Upper lobe of left lung (tissue), 6 donors: ENCODE measurements around the gene GRK1. TPM values are rescaled to one million over a fixed set of nuclear protein-coding genes. Genes with fewer than 3 reads are reported as not detected.

Source experiments
- ATAC-seq, 2 donors: fragments of 200-7000 bp; cut with Tn5 transposase; one replicate each; pipeline ENCODE4 v1.9.1; 2022; ENCODE audit warnings: mild to moderate bottlenecking in 2 of 2, moderate library complexity in 2 of 2; ENCODE audit not compliant: low FRiP score in 2 of 2
- DNase-seq, 2 donors: peaks; one replicate each; pipeline ENCODE4 v3.0.0-alpha.2; 2019 to 2020
- H3K27ac ChIP-seq, 4 donors: fragments of 200-600 bp; sonication (generic); one replicate each; pipeline ENCODE4 v1.5.1; 2016 to 2019
- H3K27me3 ChIP-seq, 4 donors: fragments of 200-600 bp; sonication (generic); one replicate each; pipeline ENCODE4 v1.5.1; 2017 to 2019
- H3K36me3 ChIP-seq, 4 donors: fragments of 200-600 bp; sonication (generic); one replicate each; pipeline ENCODE4 v1.5.1; 2016 to 2019
- H3K4me1 ChIP-seq, 4 donors: fragments of 200-600 bp; sonication (generic); one replicate each; pipeline ENCODE4 v1.5.1; 2018 to 2019
- H3K4me3 ChIP-seq, 4 donors: fragments of 200-600 bp; sonication (generic); one replicate each; pipeline ENCODE4 v1.5.1; 2017 to 2019; ENCODE audit warnings: mild to moderate bottlenecking in 2 of 4, moderate library complexity in 1 of 4
- H3K9me3 ChIP-seq, 4 donors: fragments of 200-600 bp; sonication (generic); one replicate each; pipeline ENCODE4 v1.5.1; 2018 to 2019
- CTCF ChIP-seq, 6 experiments: fragments of 450-650 bp in 4 of 6; fragments of 200-600 bp in 2 of 6; sonication (generic) in 2 of 6; IDR thresholded peaks; one replicate each; pipeline ENCODE4 v1.5.1; 2016 to 2019; ENCODE audit warnings: antibody characterized with exemption in 6 of 6
- EP300 ChIP-seq, 4 donors: sonication (generic); formaldehyde crosslinking; IDR thresholded peaks; one replicate each; pipeline ENCODE4 v1.5.1; 2017; ENCODE audit warnings: antibody characterized with exemption in 4 of 4, control low read depth in 2 of 4
- POLR2A ChIP-seq, 4 donors: fragments of 450-650 bp; IDR thresholded peaks; one replicate each; pipeline ENCODE4 v1.5.1; 2016 to 2017; ENCODE audit warnings: antibody characterized with exemption in 4 of 4, mild to moderate bottlenecking in 2 of 4
- POLR2AphosphoS5 ChIP-seq, 2 donors: sonication (generic); formaldehyde crosslinking; IDR thresholded peaks; one replicate each; pipeline ENCODE4 v1.5.1; 2017; ENCODE audit warnings: antibody characterized with exemption in 2 of 2
- WGBS, 2 donors: methylation state at CpG; one replicate each; pipeline ENCODE4 v1.1.5; 2017 to 2018; 5-methylcytosine and 5-hydroxymethylcytosine counted together
- total RNA-seq, 6 donors: library from RNA; depleted of rRNA in 4 of 6; stranded (reverse); fragments of >200 nt in 4 of 6; gene quantifications; one replicate each; pipeline versions ENCODE4 v1.1.0 to v1.2.1, GENCODE V29; 2016 to 2021
- donor health status: DM: no; HTN: no; CAD: no; lungs with moderate emphysema.
- donor health status: DM: no; HTN: yes; CAD: no; lungs with severe emphysema.

GRK1 gene
- total RNA-seq, 6 donors from 2014 or later = 0.15 to 5.2 TPM; not detected in 4

GRCh38 chr13:113734099-113734825, 67.2 kb downstream of the GRK1 start:
- H3K27me3 ChIP-seq = peaks cover 0 to 7% (median 0%) of the 10 kb centered on the region in 4 donors
- H3K27ac ChIP-seq = no peak overlapping the region
- no peaks in the 10 kb centered on the region for H3K4me1 ChIP-seq
- H3K36me3 ChIP-seq = no peaks in the 10 kb centered on the region
- no peak overlapping the region for H3K4me3 ChIP-seq
- DNase-seq (no peak), ATAC-seq (no peak)
- no peaks in the 10 kb centered on the region for H3K9me3 ChIP-seq
- no peak for TF ChIP-seq CTCF (IDR thresholded peaks at IDR 0.05)
- no peak for TF ChIP-seq POLR2AphosphoS5 (IDR thresholded peaks at IDR 0.05)
- TF ChIP-seq POLR2A (IDR thresholded peaks at IDR 0.05) = no peak
- TF ChIP-seq EP300 (IDR thresholded peaks at IDR 0.05) = no peak
- 83 to 86% methylated on average over 26 of the region's 26 CpGs for WGBS, 2 donors

DNA sequence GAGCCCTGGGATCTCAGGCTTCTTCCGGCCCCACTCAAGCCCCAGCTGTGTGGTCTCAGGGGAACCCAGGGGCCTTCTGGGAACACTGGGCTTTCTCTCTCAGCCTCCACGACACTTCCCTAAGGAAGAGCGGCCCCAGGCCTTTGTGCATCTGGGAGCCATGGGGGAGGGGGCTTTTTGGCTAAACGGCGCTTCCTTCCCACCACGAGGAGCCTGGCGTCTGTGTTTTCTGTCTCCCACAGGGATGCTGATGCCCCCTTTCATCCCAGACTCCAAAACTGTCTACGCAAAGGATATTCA, 67.8 kb downstream of the GRK1 start:
- WGBS, 2 donors = 79 to 80% methylated on average over 7 to 8 of the region's 8 CpGs
- DNase-seq (no peak), ATAC-seq (no peak)
- Histone ChIP-seq H3K4me3 (no peak overlapping the region), H3K4me1 (no peaks in the 10 kb centered on the region), H3K9me3 (no peaks in the 10 kb centered on the region), H3K36me3 (no peaks in the 10 kb centered on the region), H3K27me3 (peaks cover 0 to 1% (median 0%) of the 10 kb centered on the region in 4 donors), H3K27ac (no peak overlapping the region)
- no peak for TF ChIP-seq EP300 (IDR thresholded peaks at IDR 0.05)
- TF ChIP-seq POLR2A (IDR thresholded peaks at IDR 0.05) = no peak
- TF ChIP-seq POLR2AphosphoS5 (IDR thresholded peaks at IDR 0.05) = no peak
- TF ChIP-seq CTCF (IDR thresholded peaks at IDR 0.05) = no peak

- 90% methylated on average over 24 to 26 of the region's 26 CpGs for WGBS, 2 donors
- DNase-seq (no peak), ATAC-seq (no peak)
These were observed 68.2 kb downstream of the GRK1 start for GRCh38 chr13:113735194-113735593.

DNA sequence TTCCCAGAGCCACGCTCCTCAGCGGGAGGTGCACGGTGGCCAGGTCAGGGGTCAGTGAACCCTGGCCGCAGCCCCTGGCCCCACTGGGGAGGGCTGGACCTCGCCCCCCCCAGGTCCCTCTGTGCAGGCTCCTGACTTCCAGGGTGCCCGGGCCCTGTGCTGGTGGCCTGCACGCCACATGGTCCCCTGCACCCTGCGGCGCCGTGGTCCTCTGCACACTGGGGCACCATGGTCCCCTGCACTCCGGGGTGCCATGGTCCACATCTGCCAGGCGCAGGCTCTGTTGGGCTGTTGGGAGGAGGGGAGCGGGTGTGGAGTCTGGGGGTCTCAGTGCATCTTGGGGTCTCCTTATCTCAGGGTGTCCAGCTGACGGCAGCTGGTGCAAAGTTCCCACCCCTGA, 68.7 kb downstream of the GRK1 start:
- peaks cover 0 to 2% (median 0%) of the 10 kb centered on the region in 4 donors for H3K4me1 ChIP-seq
- DNase-seq (no peak), ATAC-seq (no peak)
- no peak overlapping the region for H3K4me3 ChIP-seq
- no peak overlapping the region for H3K27ac ChIP-seq
- 89 to 96% methylated on average over 3 to 10 of the region's 14 CpGs for WGBS, 2 donors
- TF ChIP-seq POLR2A (IDR thresholded peaks at IDR 0.05) = no peak
- no peak for TF ChIP-seq POLR2AphosphoS5 (IDR thresholded peaks at IDR 0.05)
- TF ChIP-seq EP300 (IDR thresholded peaks at IDR 0.05) = no peak
- TF ChIP-seq CTCF (IDR thresholded peaks at IDR 0.05) = no peak
- H3K27me3 ChIP-seq = no peaks in the 10 kb centered on the region
- H3K36me3 ChIP-seq = no peaks in the 10 kb centered on the region
- no peaks in the 10 kb centered on the region for H3K9me3 ChIP-seq

More at GRCh38 chr13:113735194-113735593, 68.2 kb downstream of the GRK1 start:
- H3K27me3 ChIP-seq = no peaks in the 10 kb centered on the region
- TF ChIP-seq CTCF (IDR thresholded peaks at IDR 0.05) (no peak), EP300 (IDR thresholded peaks at IDR 0.05) (no peak), POLR2A (IDR thresholded peaks at IDR 0.05) (no peak), POLR2AphosphoS5 (IDR thresholded peaks at IDR 0.05) (no peak)
- no peaks in the 10 kb centered on the region for H3K4me1 ChIP-seq
- H3K4me3 ChIP-seq = no peak overlapping the region
- H3K36me3 ChIP-seq = no peaks in the 10 kb centered on the region
- no peak overlapping the region for H3K27ac ChIP-seq
- H3K9me3 ChIP-seq = no peaks in the 10 kb centered on the region

- Histone ChIP-seq H3K4me3 (no peak overlapping the region), H3K4me1 (peaks cover 0 to 8% (median 0%) of the 10 kb centered on the region in 4 donors), H3K27ac (no peak overlapping the region), H3K9me3 (no peaks in the 10 kb centered on the region), H3K36me3 (no peaks in the 10 kb centered on the region), H3K27me3 (no peaks in the 10 kb centered on the region)
- TF ChIP-seq CTCF (IDR thresholded peaks at IDR 0.05) (no peak), EP300 (IDR thresholded peaks at IDR 0.05) (no peak), POLR2A (IDR thresholded peaks at IDR 0.05) (no peak), POLR2AphosphoS5 (IDR thresholded peaks at IDR 0.05) (no peak)
- ATAC-seq = no peak
- DNase-seq = no peak
- 63 to 66% methylated on average over 7 to 10 of the region's 10 CpGs for WGBS, 2 donors
These were observed 69.3 kb downstream of the GRK1 start for GRCh38 chr13:113736258-113736731.
